Measurements from ENCODE around the gene SEC24C.
A peak's percentile ranks its signal among the peaks of the same experiment; 100 is the strongest.
"Not testable (repeated sequence)": the region's sequence is repeated elsewhere in the genome, so short reads cannot be mapped to it uniquely, and the experiment has no call there.

SEC24C gene

GRCh38 chr10:73773152-73773879 is 29.1 kb downstream of the SEC24C start:
- no peak for DNase-seq

DNA sequence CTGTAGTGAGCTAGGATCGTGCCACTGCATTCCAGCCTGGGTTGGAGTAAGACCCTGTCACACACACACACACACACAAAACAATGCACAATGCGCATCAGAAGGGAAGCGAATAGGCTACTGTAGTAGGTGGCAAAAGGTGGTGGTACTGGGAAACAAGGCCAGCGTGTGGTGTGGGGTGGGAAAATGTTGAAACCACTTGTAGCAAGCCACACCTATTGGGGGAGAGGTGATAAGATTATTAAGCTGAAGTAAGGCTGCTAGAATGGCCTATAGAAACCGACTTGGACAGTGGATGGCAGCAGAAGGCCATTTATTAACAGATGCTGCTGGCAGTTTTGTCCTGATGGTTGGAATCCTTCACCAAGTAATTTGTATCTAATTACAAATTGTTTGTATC is 30.5 kb downstream of the SEC24C start:
- no peak for DNase-seq

GRCh38 chr10:73779018-73779417 is 34.8 kb downstream of the SEC24C start:
- DNase-seq = no peak

- DNase-seq = no peak
Measured at GRCh38 chr10:73779539-73780197, 35.5 kb downstream of the SEC24C start.

GRCh38 chr10:73780301-73780700 is 36.1 kb downstream of the SEC24C start:
- no peak for DNase-seq

- no peak for DNase-seq
Measured at GRCh38 chr10:73780966-73781365, 36.8 kb downstream of the SEC24C start.

- no peak for DNase-seq
Measured at GRCh38 chr10:73781548-73781878, 37.3 kb downstream of the SEC24C start.

DNA sequence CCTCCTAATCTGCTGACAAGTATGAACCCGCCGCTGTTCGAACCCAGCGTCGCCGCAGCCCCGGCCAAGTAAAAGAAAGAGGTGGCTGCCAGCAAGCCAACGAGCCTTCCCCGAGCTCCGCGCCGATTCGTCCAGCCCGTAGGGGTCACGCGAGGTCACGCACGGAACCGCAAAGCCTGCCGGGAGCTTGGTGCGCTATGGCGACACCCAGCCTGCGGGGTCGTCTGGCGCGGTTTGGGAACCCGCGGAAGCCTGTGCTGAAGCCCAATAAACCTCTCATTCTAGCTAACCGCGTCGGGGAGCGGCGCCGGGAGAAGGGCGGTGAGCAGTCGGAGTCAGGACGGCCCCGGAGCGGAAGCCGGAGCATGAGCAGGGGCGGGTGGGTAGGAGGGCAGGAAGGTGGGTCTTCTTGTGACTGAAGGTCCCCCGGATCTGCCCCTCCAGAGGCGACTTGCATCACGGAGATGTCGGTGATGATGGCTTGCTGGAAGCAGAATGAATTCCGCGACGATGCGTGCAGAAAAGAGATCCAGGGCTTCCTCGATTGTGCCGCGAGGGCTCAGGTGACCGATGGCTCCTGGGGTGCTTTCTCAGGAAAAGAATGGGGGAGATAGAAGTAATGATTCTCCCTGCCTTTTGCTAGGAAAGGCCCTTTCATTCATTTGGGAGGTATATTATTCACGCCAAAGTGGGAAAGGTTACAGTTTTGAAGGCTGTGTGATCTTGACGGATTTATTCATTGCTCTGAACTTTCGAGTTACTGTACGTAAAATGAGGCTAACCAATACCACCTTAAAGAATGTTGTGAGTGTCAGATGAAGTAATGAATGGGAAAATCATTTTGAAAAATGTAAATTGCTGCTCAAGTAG is 37.9 kb downstream of the SEC24C start, which contains the start of gene CHCHD1:
CHCHD1 (plus strand) TSS at position 170 of the 870 bp plus-strand sequence; CDS start at position 198, 28 bp downstream.
- DNase-seq = peak; percentile 10

DNA sequence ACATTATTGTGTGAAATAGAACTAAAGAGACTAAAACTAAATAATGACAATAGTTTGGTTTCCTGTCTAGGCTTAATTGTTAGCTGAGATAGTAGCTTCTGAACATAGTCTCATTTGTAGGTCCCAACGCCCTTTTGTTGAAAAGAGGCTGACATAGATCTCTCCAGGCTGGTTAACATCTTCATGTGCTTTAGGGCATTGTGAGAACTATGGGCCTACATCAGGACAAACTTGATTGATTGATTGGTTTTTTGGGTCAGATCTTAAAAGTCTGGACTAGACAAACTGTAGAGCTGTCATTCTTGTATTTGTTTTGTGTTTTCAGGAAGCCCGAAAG is 38.5 kb downstream of the SEC24C start:
- no peak for DNase-seq

DNA sequence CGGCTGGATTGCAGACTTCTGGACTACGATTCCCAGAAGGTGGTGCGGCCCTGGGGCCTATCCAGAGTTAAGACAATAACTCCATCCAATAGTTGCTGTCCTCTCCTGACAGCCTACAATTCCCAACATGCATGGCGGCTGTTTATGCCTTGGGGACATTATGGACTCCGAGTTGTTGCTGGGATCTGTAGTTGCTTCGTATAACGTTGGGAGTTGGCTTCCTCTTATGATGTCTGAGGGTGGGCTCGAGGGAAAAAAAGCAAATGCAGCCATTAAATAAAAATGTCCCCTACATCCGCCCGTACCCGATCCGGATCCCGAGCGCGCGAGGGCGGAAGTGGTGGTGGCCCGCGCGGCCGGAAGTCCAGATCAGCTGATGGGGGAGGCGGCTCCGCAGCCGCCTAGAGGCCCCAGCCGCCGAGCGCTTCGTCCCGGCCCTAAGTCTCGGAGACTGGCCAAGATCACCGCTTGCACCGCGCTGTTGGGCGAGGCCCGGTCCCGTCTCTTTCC is 41.1 kb downstream of the SEC24C start, which contains the start of gene ZSWIM8:
ZSWIM8 (plus strand) TSS at position 396 of the 510 bp plus-strand sequence. CDS start 273 bp downstream, outside the sequence.
- DNase-seq = peak; percentile 85

DNA sequence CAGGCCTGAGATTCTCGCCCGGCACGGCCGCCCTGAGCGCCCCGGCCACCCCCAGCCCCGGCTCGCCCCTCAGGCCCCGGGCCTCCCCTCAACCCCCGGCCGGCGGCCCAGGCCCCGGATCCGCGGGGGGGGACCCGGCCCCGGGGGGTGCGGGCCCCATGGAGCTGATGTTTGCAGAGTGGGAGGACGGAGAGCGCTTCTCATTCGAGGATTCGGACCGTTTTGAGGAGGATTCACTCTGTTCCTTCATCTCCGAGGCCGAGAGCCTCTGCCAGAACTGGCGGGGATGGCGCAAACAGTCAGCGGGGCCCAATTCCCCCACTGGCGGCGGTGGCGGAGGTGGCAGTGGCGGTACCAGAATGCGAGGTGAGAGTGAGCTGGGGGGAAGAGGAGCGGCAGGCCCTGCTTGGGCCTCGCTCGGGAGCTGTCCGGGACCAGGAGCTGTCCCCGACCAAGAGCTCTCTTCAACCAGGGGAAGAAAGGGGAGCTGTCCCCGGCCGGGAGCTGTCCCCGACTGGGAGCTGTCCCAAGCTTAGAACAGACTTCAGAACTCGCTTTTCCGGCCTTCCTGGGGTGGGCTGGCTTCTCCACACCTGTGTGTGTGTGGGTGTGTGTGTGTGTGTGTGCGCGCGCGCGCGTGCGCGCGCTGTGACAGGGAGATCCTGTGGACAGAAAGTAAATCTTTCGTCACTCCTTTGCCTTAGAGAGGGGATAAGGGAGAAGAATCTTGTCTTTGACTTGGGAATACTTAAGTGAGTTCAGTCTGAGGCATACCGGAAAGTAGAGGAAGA is 41.7 kb downstream of the SEC24C start:
- DNase-seq = no peak

GRCh38 chr10:73786512-73786885 is 42.3 kb downstream of the SEC24C start:
- no peak for DNase-seq

GRCh38 chr10:73787031-73787800 is 43.0 kb downstream of the SEC24C start:
- not testable (repeated sequence) for DNase-seq

DNA sequence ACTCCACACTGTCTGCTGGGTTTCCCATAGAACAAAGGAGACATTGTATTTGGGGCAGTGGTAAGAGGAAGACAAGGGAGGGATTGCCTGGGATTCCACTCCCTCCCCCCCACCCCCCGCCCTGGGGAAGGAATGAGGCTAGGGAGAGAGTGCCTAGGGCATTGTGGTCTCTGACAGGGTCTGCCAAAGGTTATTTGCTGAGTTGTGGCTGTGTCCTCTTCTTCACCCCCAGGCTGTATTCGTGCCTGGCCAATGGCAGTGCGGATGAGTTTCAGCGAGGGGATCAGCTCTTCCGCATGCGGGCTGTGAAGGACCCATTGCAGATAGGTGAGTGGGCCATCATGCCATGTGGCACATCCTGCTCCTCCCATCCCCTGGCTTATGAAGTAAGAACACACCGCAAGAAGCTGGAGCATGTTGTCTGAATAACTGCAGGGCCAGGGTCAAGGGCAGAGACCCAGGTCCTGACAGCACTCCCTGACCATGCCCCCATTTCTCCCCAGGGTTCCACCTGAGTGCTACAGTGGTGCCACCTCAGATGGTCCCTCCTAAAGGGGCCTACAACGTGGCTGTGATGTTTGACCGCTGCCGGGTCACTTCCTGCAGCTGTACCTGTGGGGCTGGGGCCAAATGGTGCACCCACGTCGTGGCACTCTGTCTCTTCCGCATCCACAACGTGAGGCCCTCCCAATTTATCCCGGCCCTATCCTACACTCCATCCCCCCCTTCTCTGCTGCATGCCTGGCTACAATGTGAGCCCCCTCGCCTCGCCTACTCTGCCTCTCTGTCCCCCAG is 44.9 kb downstream of the SEC24C start:
- DNase-seq = no peak

DNA sequence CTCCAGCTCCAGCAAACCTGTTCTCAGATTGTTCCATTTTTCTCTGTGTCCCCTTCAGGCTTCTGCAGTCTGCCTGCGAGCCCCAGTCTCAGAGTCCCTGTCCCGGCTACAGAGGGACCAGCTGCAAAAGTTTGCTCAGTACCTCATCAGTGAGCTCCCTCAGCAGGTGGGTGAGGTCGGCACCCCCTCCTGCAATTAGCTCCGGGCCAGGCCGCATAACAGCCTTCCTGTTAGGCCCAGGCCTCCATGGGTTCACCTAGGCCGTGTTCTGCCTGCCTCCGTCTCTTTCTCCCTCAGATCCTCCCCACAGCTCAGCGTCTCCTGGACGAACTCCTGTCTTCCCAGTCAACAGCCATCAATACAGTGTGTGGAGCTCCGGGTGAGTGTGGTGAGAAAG is 45.5 kb downstream of the SEC24C start:
- no peak for DNase-seq

GRCh38 chr10:73790886-73791625 is 46.9 kb downstream of the SEC24C start:
- DNase-seq = no peak

DNA sequence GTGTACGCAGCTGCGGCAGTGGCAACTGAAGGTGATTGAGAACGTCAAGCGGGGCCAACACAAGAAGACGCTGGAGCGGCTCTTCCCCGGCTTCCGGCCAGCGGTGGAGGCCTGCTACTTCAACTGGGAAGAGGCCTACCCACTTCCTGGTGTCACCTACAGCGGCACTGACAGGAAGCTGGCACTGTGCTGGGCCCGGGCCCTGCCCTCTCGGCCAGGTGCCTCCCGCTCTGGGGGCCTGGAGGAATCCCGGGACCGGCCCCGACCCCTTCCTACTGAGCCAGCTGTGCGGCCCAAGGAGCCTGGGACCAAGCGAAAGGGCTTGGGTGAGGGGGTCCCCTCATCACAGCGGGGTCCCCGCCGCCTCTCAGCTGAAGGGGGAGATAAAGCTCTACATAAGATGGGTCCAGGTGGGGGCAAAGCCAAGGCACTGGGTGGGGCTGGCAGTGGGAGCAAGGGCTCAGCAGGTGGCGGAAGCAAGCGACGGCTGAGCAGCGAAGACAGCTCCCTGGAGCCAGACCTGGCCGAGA is 47.8 kb downstream of the SEC24C start:
- DNase-seq = no peak

- DNase-seq = no peak
Measured at GRCh38 chr10:73793456-73793855, 49.3 kb downstream of the SEC24C start.

- DNase-seq = not testable (repeated sequence)
Measured at GRCh38 chr10:73795491-73795890, 51.3 kb downstream of the SEC24C start.

- DNase-seq = not testable (repeated sequence)
Measured at GRCh38 chr10:73796035-73796434, 51.9 kb downstream of the SEC24C start.

Measured in NCI-H2029 treated with DMSO at 0.1 percent for 48 hours (cell line).